Measurements from ENCODE around the gene ANXA3. TPM values are rescaled to one million over a fixed set of nuclear protein-coding genes. Genes with fewer than 3 reads are reported as not detected.

The ANXA3 gene
- total RNA-seq, 1 donor from 2014 or later: 182 TPM

DNA sequence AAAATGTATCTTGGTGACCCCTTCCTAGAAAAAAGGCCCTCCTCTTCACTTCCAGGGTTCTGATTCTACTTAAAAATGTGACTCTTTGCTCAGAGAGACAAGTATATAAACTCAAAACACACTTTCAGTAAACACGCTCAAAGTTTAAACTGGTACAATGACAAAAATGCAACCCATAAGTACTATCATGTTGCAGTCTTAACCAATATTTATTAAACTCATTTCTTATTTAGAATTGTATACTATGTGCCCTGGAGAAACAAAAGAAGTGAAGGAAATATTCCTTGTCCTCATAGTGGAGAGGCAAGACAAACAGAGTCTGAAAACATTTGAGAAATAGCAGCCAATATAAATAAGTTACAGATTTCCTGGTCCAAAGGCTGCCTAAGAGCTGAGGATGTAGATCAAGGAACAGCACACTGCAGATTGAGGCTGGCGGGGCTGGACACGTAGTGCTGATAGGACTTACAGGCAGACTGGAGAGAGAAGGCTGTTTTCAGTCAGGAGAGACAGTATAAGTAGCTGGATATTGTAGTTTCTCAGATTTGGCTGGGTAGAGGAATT lies 39.1 kb upstream of the ANXA3 start:
- TF ChIP-seq, protein P1, sequence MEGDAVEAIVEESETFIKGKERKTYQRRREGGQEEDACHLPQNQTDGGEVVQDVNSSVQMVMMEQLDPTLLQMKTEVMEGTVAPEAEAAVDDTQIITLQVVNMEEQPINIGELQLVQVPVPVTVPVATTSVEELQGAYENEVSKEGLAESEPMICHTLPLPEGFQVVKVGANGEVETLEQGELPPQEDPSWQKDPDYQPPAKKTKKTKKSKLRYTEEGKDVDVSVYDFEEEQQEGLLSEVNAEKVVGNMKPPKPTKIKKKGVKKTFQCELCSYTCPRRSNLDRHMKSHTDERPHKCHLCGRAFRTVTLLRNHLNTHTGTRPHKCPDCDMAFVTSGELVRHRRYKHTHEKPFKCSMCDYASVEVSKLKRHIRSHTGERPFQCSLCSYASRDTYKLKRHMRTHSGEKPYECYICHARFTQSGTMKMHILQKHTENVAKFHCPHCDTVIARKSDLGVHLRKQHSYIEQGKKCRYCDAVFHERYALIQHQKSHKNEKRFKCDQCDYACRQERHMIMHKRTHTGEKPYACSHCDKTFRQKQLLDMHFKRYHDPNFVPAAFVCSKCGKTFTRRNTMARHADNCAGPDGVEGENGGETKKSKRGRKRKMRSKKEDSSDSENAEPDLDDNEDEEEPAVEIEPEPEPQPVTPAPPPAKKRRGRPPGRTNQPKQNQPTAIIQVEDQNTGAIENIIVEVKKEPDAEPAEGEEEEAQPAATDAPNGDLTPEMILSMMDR (IDR thresholded peaks at IDR 0.05): no peak
- ATAC-seq: peak; percentile 76
- peak; percentile 63 for DNase-seq
- no peak overlapping the region for H3K27ac ChIP-seq
- H3K4me3 ChIP-seq: no peak overlapping the region
- no peaks in the 10 kb centered on the region for H3K36me3 ChIP-seq
- intact Hi-C loops (cut with DNase I): no loop called here
- no peaks in the 10 kb centered on the region for H3K27me3 ChIP-seq
- no peaks in the 10 kb centered on the region for H3K9me3 ChIP-seq
- H3K4me1 ChIP-seq: no peaks in the 10 kb centered on the region

DNA sequence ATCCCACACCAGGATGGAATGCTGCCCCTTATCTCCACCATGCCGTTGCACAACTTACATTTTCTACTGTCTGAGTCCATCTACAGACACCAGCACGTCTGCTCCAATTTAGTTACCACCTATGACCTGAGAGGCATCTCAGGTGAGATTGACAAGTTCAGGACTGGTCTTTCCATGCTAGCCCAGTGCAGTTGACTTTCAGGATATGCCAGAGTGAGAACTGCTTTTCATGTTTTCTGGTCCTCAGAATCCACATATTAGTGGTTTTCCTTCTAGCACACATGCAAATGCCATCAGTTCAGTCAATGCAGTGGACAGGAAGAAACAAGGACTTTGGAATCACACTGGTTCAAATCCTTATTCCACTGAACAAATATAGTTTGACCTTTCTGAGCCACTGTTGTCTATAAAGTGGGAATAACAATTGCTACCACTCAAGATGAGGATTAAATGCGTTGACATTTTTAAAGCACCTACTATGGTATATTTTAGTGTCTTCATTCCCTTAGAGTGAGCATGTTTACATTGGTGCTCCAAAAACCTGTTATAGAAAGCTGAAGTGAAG lies 38.1 kb upstream of the ANXA3 start:
- ATAC-seq: no peak
- no peak overlapping the region for H3K4me3 ChIP-seq
- intact Hi-C loops (cut with DNase I): no loop called here

DNA sequence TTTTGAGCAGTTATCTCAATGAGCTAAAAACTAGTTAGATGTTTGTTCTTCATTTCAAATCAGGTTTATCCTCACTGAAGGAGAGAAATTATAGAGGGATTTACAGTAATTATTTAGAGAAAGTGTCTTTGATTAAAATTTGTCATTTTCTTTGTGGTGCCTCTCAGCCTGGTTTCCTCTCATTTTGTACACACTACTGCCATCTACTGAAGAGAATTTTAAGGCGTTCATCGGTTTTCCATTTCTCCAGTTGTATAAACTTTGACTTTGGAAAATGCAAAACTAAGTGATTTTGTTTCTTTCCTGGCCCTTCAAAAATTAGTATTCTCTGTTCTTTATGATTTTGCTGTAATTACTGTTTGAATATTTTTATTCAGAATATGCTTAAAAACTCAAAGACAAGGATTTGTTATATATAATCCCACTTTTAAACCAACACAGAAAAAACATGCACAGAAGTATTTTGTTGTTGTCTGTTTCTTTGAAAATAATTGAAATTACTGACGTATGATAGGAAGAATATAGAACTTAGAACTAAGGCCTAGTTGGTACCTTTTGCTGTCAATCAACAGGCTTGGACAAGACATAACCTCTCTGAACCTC lies 34.4 kb upstream of the ANXA3 start:
- peaks cover 5% of the 10 kb centered on the region for H3K4me1 ChIP-seq
- ATAC-seq (peak; percentile 60), DNase-seq (no peak)
- TF ChIP-seq, protein P1 (IDR thresholded peaks at IDR 0.05): peak; percentile 61
- no peak overlapping the region for H3K27ac ChIP-seq
- intact Hi-C loops (cut with DNase I): no loop called here
- H3K36me3 ChIP-seq: no peaks in the 10 kb centered on the region
- H3K9me3 ChIP-seq: no peaks in the 10 kb centered on the region
- no peak overlapping the region for H3K4me3 ChIP-seq
- no peaks in the 10 kb centered on the region for H3K27me3 ChIP-seq

More for the DNA sequence above, 38.1 kb upstream of the ANXA3 start:
- Histone ChIP-seq H3K9me3 (no peaks in the 10 kb centered on the region), H3K27ac (no peak overlapping the region), H3K36me3 (no peaks in the 10 kb centered on the region), H3K4me1 (peaks cover under 1% of the 10 kb centered on the region), H3K27me3 (no peaks in the 10 kb centered on the region)
- TF ChIP-seq, protein P1 (IDR thresholded peaks at IDR 0.05): no peak
- DNase-seq: no peak

DNA sequence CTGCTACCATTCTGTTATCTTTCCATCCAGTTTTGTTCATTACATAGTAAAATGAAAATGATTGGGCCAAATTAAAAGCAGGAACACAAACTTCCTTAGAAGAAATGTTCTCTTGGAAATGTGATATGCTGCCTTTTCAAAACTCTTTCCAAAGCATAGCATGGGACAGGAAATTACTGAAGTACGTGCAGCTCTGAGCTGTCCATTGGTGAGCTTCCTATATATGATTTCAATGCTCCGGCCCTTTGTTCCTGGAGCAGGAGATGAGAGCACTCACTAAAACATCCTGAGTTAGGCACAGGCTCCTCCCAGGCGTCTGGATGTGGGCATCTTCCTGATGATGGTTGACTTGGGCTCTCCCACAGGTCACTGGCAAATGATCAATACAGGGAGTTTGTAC lies 33.0 kb upstream of the ANXA3 start:
- no peaks in the 10 kb centered on the region for H3K27me3 ChIP-seq
- no peak overlapping the region for H3K27ac ChIP-seq
- TF ChIP-seq, protein P1 (IDR thresholded peaks at IDR 0.05): no peak
- H3K9me3 ChIP-seq: no peaks in the 10 kb centered on the region
- no peak for ATAC-seq
- no peaks in the 10 kb centered on the region for H3K36me3 ChIP-seq
- peaks cover 5% of the 10 kb centered on the region for H3K4me1 ChIP-seq
- DNase-seq: no peak
- no peak overlapping the region for H3K4me3 ChIP-seq
- intact Hi-C loops (cut with DNase I): no loop called here

DNA sequence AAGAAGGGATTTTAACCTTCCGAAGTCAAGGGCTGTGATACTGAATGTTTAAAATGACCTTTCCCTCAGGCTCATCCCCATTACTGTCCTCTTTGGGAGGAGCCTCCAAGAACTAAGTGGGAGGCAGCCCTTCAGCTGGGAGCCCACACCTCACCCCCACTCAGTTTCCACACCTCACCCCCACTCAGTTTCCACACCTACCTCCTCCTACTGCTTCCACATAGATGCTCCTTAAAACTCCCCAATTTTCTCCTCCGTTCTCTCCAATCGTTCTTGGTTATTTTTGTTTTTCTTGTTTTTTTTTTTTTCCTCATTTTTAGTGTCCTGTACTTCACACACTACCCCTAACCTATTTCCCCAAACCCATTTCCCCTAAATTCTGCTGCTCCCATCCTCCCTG lies 31.6 kb upstream of the ANXA3 start:
- TF ChIP-seq, protein P1 (IDR thresholded peaks at IDR 0.05): no peak
- DNase-seq (no peak), ATAC-seq (no peak)
- H3K27ac ChIP-seq: no peak overlapping the region
- no peaks in the 10 kb centered on the region for H3K27me3 ChIP-seq
- no peaks in the 10 kb centered on the region for H3K9me3 ChIP-seq
- no peak overlapping the region for H3K4me3 ChIP-seq
- intact Hi-C loops (cut with DNase I): no loop called here
- peaks cover 5% of the 10 kb centered on the region for H3K4me1 ChIP-seq
- H3K36me3 ChIP-seq: no peaks in the 10 kb centered on the region
